Hypothalamus (tissue), 51 donors: ENCODE data around the gene AHR.

ENCODE experiments used
- DNase-seq, 51 donors: peaks; one replicate each; lab custom pipeline; 2025; lab: John Stamatoyannopoulos, UW

AHR gene

DNA sequence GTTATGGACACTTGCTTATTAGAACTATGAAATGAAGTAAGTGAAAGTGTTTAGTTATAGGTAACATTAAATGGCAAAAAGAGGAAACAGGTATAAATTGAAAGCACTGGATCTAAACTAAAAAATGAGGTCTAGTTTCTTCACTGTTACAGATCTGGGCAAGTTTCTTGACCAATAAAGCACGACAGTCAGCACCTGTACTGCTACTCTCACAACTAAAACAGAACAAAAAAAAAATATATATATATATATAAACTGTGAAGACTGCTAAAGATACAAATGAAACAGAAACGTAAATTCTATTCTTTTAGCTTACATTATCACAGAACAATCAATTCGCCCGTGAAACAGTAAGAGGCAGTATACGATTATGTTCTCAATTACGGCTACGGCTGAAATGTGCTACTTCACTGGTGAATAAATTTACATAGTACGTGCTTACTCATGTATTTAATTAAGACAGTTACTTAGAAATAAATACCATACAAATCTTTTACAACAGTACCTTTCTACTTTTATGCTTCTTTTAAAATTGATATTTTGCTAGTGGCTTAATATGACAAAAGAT, 4.2 kb downstream of the AHR start:
- DNase-seq, result no peak

DNA sequence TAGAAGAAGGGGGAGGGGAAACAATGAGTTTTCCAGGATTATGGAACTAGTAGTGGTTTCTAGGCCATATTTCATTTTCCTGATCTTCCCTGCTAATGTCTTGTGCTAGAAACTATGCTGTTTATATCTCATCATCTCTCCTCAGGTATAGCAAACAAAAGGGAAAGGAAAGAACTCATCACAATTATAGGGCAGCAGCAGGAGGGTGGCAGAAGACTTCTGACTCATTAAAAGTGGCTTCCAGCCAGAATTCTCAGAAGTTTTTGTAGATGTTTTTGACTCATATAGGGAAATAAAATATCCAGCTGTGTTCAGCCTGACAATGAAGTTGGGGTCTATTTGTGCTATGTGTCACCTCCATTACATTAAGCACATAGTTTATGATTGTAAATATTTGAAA, 6.5 kb downstream of the AHR start:
- DNase-seq, result no peak

DNA sequence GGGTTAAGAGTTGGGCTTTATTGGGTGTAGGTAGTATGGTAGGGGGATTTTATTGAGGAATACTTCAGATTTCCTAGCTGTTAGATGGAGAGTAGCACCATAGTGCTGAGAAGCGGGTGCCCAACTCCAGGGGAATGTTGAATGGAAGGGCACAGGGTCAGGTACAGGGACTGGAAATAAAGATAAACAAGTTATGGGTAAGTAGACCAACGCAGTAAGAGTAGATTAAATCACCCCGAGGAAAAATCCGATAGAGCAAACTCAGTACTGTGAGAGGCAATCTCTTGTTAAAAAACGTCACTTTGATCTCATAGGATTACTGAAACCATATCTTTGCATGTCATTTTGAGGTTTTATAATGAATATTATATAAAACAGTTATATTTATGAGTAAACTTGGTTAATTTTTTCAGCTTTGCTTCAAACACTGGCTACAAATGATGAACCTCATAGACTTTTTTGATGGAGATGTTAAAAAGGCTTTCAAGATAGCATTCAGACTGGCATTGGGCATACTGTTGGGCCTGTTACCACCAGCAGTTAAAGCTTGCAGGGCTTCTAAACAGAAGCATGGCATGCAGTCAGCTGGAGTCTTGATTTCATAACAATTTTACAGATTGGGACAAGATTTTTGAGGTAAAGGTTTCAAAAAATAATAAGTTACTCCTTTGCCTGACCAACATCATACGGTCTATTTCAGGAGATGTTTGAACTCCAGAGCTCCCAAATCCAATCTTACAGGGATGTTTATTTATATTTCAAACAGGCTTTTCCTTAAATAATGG, 7.1 kb downstream of the AHR start:
- DNase-seq, result no peak

DNA sequence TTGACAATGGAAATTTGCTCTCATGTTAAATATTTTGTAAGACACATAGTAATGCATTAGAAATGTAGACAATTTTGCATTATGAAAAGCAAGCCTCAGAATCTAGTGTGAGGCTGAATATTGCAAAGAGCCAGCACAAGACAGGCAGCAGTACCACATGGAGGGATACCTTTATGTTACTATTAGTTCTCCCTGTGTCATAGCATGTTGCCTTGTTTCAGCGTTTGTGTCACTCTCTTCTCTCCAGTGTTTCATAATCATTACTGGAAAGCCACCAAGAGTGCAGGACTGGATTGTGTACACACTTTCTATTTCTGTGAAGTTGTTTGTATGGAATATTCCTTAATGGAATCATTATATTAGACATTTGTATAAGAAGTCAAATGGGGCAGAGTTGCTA, 8.5 kb downstream of the AHR start:
- no peak for DNase-seq

DNA sequence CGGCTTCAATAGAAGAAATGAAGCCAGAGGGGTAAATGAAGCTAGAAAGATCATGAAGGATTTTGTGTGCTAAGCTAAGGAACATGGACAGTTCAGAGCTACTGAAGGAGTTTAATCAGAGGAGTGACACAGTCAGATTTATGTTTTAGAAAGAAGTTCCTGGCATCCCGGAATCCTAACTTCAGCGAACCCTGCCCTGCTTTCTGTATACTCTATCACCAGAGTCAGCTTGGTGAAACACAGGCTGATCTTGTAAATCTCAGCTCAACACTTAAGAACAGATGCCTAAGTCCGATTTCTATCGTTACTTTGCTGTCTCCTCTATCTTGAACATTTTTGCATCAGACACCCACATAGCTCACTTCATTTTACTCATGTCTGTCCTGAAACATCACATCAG, 9.1 kb downstream of the AHR start:
- no peak for DNase-seq

DNA sequence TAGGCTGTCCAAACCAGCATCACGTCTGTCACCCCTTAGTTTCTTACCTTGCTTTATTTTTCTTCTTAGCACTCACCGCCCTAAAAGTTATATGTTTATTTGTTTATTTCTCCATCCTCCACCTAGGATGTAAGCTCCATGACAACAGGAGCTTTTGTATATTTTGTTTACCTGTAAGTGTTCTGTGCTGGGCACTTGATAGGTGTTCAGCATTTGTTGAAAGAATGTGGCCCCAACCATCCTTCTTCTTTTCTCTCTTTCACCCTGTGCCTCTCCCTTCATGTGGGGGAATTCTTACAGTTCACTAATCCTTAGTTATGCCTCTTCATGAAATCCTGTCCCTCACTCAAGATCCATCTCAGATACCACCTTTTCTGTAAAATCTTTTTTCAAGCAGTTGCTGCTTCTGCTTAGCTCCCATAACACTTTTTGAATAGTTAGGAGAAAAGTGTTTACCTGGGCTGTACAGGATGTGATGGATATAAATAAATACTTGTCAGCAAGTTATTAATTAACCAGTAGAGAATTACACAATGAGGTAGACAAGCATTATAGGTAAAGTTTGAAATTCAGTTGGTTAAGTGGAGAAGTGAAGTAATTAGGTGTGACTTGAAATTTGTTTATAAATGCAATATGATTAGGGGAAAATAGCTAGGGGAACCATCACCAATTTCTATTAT, 9.7 kb downstream of the AHR start:
- no peak for DNase-seq

DNA sequence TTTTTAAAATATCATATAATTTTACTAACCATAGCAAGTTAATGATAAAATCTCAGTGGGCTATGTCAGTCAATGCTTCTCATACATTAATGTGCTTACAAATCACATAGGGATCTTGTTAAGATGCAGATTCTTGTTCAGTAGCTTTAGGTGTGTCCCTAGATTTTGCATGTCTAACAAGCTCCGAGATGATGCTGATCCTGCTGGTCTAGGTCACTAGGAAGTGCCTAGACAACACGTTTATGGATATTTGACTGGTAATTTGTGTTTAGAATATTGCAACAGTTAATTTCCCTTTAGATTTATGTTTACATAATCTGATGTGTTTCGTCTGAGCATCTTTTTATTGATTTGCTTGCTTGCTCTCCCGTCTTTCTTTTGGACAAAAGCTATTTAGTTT, 12.7 kb downstream of the AHR start:
- no peak for DNase-seq

DNA sequence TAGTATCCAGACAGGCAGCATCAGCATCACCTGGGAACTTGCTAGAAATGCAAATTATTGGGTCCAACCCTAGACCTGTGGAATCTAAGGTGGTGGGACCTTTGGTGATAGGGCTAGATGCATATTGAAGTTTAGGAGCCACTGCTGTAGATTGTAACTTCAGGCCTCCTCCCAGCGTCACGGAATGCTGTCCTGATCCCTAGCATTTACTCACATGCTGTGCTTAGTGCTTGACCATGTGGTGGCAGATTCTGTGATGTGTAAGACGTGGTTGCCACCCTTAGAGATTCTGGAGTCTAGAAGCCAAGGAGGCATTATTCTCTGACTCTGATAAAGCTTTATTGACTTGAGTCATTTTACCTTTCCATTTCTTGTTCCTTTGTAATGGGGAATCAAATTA, 13.5 kb downstream of the AHR start:
- DNase-seq, result no peak

DNA sequence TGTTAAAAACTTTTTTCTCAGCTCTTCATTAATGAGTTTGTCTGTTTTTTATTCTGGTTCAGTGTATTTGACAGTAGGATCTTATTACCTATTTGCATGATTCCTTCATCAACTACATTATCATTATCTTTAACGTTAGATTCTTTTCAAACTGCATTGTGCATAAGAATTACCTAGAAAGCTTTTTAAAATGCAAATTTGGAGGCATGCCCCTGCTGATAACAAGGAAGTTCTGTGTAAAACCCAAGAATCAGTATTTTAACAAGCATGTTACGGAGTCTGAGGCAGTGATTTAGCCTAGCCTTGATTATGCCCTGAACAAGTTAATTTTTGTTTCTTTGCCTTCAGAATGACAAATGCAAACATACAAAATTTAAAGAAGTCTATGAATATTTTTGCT, 14.2 kb downstream of the AHR start:
- no peak for DNase-seq

DNA sequence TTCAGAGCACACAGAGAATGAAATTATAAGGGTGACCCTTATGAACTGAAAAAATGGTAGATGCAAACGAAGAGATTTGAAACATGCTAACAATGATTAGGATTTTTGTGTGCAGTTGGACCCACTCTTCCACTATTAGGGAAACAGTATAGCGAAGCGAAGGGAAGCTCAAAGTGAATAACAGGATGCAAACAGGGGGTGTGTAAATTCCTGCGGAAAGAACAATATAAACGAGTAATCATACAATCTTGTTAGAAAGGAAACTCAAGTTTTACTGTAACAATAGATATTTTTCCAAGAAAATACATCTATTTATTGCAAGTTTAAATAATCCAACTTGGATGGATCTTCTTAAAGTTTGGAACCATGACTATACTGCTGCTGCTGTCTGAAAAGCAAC, 14.7 kb downstream of the AHR start:
- DNase-seq, result no peak

DNA sequence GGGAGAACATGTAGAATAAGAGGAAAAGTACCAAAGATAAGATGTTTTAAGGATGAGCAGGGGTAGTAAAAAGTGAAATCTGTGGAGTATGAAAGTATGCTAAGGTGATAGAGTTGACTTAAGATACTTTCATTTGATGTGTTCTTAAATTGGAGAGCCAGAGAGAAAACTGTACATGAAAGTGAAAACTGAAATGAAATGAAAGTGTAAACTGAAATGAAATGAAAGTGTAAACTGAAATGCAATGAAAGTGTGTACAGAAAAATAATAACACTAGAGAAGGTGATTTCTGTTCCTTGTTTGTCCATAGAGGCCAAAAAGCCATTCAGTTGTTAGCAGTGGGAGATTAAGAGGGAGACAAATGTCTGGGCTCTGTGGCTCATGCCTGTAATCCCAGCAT, 17.5 kb downstream of the AHR start:
- DNase-seq, result no peak

DNA sequence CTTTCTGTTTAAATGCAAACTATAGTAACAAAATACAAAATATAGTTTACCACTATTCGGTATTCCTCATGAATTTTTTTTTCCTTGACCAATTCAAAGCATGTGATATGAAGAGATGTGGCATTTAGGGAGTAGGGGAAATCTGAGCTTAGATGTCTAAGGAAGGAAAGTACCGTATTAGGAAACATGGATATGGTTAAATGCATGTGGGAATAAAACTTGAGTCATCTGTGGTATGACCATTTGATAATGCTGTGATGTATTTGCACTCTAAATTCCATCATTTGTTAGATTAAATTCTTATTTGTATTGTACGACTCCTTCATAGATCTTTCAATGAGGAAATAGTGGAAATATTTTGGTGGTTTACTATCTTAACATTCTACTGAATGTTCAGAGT, 19.7 kb downstream of the AHR start:
- DNase-seq, result no peak

DNA sequence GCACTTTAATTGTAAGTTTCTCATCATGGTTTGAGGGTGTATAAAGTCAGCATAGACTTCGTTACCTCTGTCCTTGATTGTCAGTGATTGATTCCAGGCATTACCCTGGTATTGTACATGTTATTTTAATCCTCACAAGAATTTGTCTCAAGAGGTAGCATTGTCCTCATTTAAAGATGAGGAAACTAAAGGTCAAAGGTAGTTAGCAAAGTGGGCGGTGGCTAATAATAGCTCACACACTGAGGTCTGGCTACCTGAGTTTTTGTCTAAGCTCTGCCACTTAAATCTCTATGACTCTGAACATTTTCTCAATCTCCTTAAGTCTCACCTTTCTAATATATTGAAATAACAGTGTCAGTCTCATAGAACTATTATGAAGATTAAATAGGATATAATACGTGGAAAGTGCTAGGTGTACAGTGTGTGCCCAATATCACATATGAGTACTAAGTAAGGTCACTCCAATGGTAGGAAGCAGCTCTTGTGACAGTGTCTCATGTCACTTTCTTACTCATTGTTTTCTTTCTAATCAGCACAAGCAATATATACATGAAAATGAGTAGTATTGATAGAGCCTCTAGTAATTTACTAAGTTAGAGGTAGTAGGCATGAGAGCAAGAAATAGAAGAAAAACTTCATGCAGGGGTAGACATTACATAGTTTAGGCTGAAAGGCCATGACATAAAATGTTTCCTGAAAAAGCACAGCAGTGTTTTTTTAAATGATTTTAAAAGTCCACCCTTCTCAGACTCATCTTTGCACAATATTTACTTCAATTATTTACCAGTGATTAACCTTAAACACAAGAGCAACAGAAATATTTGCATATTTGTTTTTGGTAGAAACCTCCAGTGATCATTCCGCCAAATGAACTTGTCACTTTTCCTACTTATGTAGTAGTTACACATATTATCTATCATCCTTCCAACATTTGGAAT, 21.0 kb downstream of the AHR start:
- no peak for DNase-seq

DNA sequence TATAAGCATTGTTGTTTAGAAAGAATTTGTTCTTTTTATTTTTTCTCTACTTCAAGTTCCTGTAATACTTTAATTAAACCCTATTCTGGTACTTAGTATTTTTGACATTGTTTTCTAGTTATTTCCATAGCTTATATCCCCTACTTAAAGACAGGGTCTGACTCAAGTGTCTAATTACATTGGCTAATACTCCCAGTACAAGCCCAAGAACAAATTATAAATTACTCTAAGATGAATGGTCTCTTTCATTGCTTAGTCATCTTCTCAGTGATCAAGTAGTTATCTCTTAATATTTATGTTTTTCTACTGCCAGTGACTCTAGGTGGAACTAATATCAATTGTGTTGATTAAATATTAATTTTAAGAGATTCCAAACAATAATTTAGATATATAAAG, 21.6 kb downstream of the AHR start:
- no peak for DNase-seq

DNA sequence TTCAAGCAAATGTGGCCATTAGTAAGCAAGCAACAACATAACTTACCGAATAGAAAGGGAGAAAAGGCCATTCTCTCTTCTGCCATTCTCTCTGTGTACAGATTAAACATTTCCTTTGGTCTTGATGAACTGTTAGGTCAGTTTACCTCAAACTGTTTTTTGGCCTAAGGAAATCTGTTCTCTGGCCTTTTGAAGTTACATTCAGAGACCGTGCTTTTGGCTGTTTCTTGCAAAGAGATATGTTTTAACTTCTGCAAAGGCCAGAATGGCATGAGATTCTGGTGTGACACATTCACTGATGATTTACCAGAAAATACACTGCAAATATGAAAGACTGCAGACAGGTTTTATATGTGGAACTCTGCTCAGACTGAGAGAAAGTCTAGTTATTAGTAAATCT, 22.2 kb downstream of the AHR start:
- no peak for DNase-seq

DNA sequence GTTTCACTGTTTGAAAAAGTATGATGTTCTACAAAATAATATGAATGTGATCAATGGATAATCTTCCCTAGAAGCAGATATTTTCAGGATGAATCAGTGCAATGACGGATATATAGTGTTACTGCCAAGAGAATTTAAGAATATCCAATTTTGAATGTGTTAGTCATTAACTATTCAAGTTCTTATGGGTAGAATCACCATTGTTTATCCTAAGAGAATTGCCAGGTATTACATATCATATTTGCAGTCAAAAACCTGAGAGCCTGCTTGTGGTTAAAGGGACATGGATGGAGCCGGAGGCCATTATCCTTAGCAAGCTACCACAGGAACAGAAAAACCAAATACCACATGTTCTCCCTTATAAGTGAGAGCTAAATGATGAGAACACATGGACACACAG, 26.9 kb downstream of the AHR start:
- no peak for DNase-seq

DNA sequence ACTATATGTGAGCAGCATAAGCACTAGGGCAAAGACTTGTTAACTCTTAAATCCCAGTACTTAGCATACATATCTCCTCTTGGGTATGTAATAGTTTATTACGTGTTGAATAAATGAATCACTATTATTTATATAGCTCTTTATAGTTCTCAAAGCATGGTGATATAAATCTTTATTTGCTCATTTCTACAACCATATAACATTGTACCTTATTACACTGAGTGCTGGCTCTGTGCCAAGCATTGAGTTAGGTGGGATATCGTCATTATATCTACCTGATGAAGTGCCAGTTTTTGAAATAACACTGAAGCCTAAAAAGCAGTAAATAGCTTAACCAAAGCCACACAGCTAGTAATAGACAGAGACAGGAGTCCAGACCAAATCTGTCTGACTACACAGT, 27.9 kb downstream of the AHR start:
- no peak for DNase-seq

DNA sequence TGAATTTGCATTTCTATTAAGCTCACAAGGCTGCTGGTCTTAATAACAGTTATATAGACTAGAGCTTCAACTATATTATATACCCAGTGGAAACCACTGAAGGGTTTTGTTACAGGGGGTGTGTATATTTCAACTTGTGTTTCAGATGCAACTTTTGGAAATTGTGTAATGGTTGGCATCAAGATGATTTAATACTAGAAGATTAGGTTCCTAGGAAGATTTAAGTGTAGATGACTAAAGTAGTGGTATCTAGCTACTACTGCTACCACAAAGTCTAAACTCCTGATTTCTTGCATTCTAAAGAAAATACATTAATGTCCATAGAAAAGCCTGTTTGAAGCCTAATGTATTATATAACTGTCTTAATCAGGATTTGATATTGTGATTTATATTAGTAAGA, 30.2 kb downstream of the AHR start:
- DNase-seq, result no peak

DNA sequence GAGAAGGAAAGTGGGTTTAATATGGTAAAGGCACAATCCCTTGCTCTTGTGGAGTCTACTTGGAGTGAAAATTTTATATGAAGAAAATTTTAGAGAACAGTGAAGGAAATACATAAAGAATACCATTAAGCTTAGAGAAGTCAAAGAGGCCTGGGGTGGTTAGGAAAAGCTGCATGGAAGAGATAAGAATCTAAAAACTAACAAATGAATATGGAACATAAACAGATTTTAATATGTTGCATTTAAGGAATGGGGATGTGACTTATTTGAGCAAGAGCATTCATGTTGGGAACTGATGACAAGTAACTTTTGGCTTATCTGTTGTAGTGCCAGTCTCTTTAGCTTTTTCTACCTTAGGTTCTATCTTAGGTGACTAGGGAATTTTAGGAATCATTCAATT, 31.0 kb downstream of the AHR start:
- DNase-seq, result no peak

DNA sequence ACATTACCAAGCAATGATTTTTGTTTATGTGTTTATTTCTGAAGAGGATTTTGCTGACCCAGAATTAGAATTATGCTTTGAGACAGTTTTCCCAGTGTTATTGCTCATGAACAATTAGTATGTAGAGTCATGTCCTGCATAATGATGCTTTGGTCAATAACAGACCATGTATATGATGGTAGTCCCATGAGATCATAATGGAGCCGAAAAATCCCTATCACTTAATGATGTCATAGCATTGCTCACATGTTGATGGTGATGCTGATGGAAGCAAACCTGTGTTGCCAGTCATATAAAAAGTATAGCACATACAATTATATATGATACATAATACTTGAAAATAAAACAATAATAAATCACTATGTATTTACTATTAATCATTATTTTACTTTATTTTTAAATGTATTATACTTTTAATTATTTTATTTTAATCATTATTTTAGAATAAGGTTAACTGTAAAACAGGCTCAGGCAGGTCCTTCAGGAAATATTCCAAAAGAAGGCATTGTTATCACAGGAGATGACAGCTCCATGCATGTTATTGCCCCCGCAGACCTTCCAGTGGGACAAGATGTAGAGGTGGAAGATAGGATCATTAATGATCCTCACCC, 33.5 kb downstream of the AHR start:
- no peak for DNase-seq

DNA sequence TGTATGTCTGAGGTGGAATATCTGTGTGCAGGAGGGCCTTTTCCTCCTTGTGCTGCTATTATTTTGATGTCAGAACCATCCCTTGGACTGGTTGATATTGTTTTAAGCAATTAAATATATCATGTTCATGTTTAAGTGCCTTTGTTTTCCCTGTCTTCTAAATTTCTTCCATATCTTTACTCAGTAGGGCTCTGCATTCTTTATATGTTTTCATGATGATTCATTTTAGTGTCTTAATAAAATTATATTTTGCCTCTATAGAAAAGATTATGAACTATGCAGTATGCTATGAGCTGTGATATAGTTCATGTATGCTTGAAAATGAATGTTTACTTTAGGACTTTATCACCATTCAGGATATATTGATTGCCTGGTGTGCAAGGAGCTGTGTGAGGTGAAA, 34.8 kb downstream of the AHR start:
- DNase-seq, result no peak
